A549 (cell line): ENCODE measurements around the gene RERE. TPM values are rescaled to one million over a fixed set of nuclear protein-coding genes. Genes with fewer than 3 reads are reported as not detected.

Experiments
- ATAC-seq, 2 experiments: fragments of 200-7000 bp in 1 of 2; fragments of >200 bp in 1 of 2; cut with Nextera tagmentation in 1 of 2; cut with Tn5 transposase in 1 of 2; 3 replicates each; pipeline versions ENCODE4 v1.8.0 to v1.9.1; 2018 to 2020; ENCODE audit warnings: mild to moderate bottlenecking in 1 of 2, moderate library complexity in 1 of 2
- CTCF ChIA-PET: fragments of 300-600 bp; sonication (Branson Sonifier 250); formaldehyde crosslinking; extraction: SDS; loops from one replicate; lab custom pipeline; 2021; ENCODE audit warnings: antibody characterized with exemption, inconsistent platforms; lab: Yijun Ruan, JAX
- POLR2A ChIA-PET: fragments of 350-600 bp; formaldehyde crosslinking; extraction: SDS; loops from one replicate; lab custom pipeline; 2021; ENCODE audit warnings: antibody characterized with exemption, inconsistent platforms; lab: Yijun Ruan, JAX
- DNase-seq, 2 experiments: peaks; one replicate each; pipeline versions ENCODE4 v3.0.0 to v3.0.0-alpha.2; 2011 to 2016; ENCODE audit warnings: low read depth in 1 of 2, low spot score in 1 of 2
- FAIRE-seq: peaks from 2 replicates; lab custom pipeline; 2011; peaks lifted over from hg19 to GRCh38; lab: Jason Lieb, UNC
- H3K27ac ChIP-seq, 2 experiments: fragments of >200 bp; sonication (Bioruptor Twin); formaldehyde crosslinking; 3 replicates each; pipeline ENCODE4 v1.5.1; 2016 to 2017
- H3K4me1 ChIP-seq: fragments of >200 bp; sonication (Bioruptor Twin); formaldehyde crosslinking; 3 replicates; pipeline ENCODE4 v1.6.1; 2016
- H3K4me2 ChIP-seq: fragments of >200 bp; sonication (Bioruptor Twin); formaldehyde crosslinking; 3 replicates; pipeline ENCODE4 v1.6.1; 2016
- H3K4me3 ChIP-seq: fragments of >200 bp; sonication (Bioruptor Twin); formaldehyde crosslinking; 3 replicates; pipeline ENCODE4 v1.5.1; 2016
- H3K9me3 ChIP-seq: fragments of >200 bp; sonication (Bioruptor Twin); formaldehyde crosslinking; 3 replicates; pipeline ENCODE4 v1.6.1; 2016
- BHLHE40 ChIP-seq: IDR thresholded peaks from 2 replicates; pipeline ENCODE4 v1.6.1; 2012; ENCODE audit warnings: low read depth, low read length, inconsistent platforms
- CBX2 ChIP-seq: fragments of 200-600 bp; sonication (generic); IDR thresholded peaks from 2 replicates; pipeline ENCODE4 v1.6.1; 2016; ENCODE audit warnings: low read depth, mild to moderate bottlenecking, borderline replicate concordance
- CHD2 ChIP-seq: fragments of 150-350 bp; IDR thresholded peaks from 2 replicates; pipeline ENCODE4 v1.6.1; 2014; ENCODE audit warnings: low read length; ENCODE audit not compliant: partially characterized antibody
- CHD4 ChIP-seq: fragments of 200-600 bp; sonication (generic); IDR thresholded peaks from 2 replicates; pipeline ENCODE4 v1.6.1; 2016; ENCODE audit warnings: antibody characterized with exemption, mild to moderate bottlenecking, borderline replicate concordance
- CTCF ChIP-seq: fragments of >200 bp; sonication (Bioruptor Twin); formaldehyde crosslinking; IDR thresholded peaks from 3 replicates; pipeline ENCODE4 v1.5.1; 2016
- E2F6 ChIP-seq: IDR thresholded peaks from 2 replicates; pipeline ENCODE4 v1.6.1; 2012; ENCODE audit warnings: low read depth, borderline replicate concordance
- EHMT2 ChIP-seq: fragments of 200-600 bp; sonication (generic); IDR thresholded peaks from 2 replicates; pipeline ENCODE4 v1.6.1; 2016; ENCODE audit warnings: antibody characterized with exemption, low read depth, mild to moderate bottlenecking, moderate library complexity
- ELK1 ChIP-seq: fragments of 150-350 bp; IDR thresholded peaks from 2 replicates; pipeline ENCODE4 v1.6.1; 2014; ENCODE audit warnings: low read depth, mild to moderate bottlenecking, low read length
- EP300 ChIP-seq, 2 experiments: fragments of >200 bp; sonication (Bioruptor Twin); formaldehyde crosslinking; IDR thresholded peaks; 2 replicates in 1 of 2; 3 replicates in 1 of 2; pipeline ENCODE4 v1.6.1; 2016 to 2017
- FOSB ChIP-seq: fragments of 250-450 bp; sonication (Bioruptor Pico); IDR thresholded peaks from 2 replicates; pipeline ENCODE4 v1.5.0; 2020; ENCODE audit warnings: mild to moderate bottlenecking, moderate library complexity
- FOXS1 ChIP-seq: fragments of 250-450 bp; sonication (Bioruptor Pico); IDR thresholded peaks from 2 replicates; pipeline ENCODE4 v1.5.0; 2020; ENCODE audit warnings: mild to moderate bottlenecking, moderate library complexity
- HES2 ChIP-seq: fragments of >200 bp; sonication (Bioruptor Twin); formaldehyde crosslinking; IDR thresholded peaks from 2 replicates; pipeline ENCODE4 v1.6.1; 2016
- HMGXB4 ChIP-seq: fragments of 250-450 bp; sonication (Bioruptor Pico); IDR thresholded peaks from 2 replicates; pipeline ENCODE4 v1.5.0; 2021; ENCODE audit warnings: mild to moderate bottlenecking, moderate library complexity, borderline replicate concordance
- HOXB13 ChIP-seq: fragments of 250-450 bp; sonication (Bioruptor Pico); IDR thresholded peaks from 2 replicates; pipeline ENCODE4 v1.5.0; 2020; ENCODE audit warnings: low read depth, mild to moderate bottlenecking, moderate library complexity
- KDM1A ChIP-seq: fragments of 200-600 bp; sonication (generic); IDR thresholded peaks from 2 replicates; pipeline ENCODE4 v1.6.1; 2016; ENCODE audit warnings: low read depth, mild to moderate bottlenecking
- MYC ChIP-seq: IDR thresholded peaks from 2 replicates; pipeline ENCODE4 v1.6.1; 2012; ENCODE audit warnings: mild to moderate bottlenecking, inconsistent platforms, low read length, improper control_type of control experiment, borderline replicate concordance
- NFE2L2 ChIP-seq: fragments of 150-350 bp; conservative IDR thresholded peaks from 2 replicates; pipeline ENCODE4 v1.6.1; 2014; ENCODE audit warnings: low read length
- RARB ChIP-seq: fragments of 250-450 bp; sonication (Bioruptor Pico); IDR thresholded peaks from 2 replicates; pipeline ENCODE4 v1.8.0; 2021; ENCODE audit warnings: mild to moderate bottlenecking, moderate library complexity
- RNF2 ChIP-seq: fragments of 200-600 bp; sonication (generic); IDR thresholded peaks from 2 replicates; pipeline ENCODE4 v1.6.1; 2016; ENCODE audit warnings: low read depth, mild to moderate bottlenecking, antibody characterized with exemption, moderate library complexity, borderline replicate concordance
- SREBF2 ChIP-seq: fragments of 450-650 bp; IDR thresholded peaks from 2 replicates; pipeline ENCODE4 v1.6.1; 2014; ENCODE audit warnings: mild to moderate bottlenecking, moderate library complexity
- TFCP2L1 ChIP-seq: fragments of 250-450 bp; sonication (Bioruptor Pico); IDR thresholded peaks from 2 replicates; pipeline ENCODE4 v1.5.0; 2021; ENCODE audit warnings: mild to moderate bottlenecking
- USF2 ChIP-seq: fragments of 450-650 bp; IDR thresholded peaks from 2 replicates; pipeline ENCODE4 v1.6.1; 2014; ENCODE audit warnings: antibody characterized with exemption
- ZC3H11A ChIP-seq: fragments of 450-650 bp; IDR thresholded peaks from 2 replicates; pipeline ENCODE4 v1.6.1; 2014; ENCODE audit warnings: antibody characterized with exemption, mild to moderate bottlenecking
- ZNF302 ChIP-seq: fragments of 250-450 bp; sonication (Bioruptor Pico); IDR thresholded peaks from 2 replicates; pipeline ENCODE4 v1.9.0; 2021; ENCODE audit warnings: inconsistent platforms, mild to moderate bottlenecking, moderate library complexity
- WGBS: methylation state at CpG from one replicate; pipeline ENCODE4 v1.1.6; 2017; ENCODE audit errors: missing lambda C conversion rate; 5-methylcytosine and 5-hydroxymethylcytosine counted together
- polyA plus RNA-seq, 4 experiments: library from polyadenylated mRNA; depleted of rRNA in 3 of 4; stranded (reverse); fragments of >200 nt; fragmentation: RNase III in 1 of 4; extraction: RNeasy Plus Mini Kit Qiagen cat#74134 plus additional on column Dnase treatment in 1 of 4; gene quantifications; 2 replicates in 3 of 4; 3 replicates in 1 of 4; pipeline ENCODE4 v1.2.3, GENCODE V29; 2011 to 2017

The RERE gene
- polyA plus RNA-seq, 2 of the 4 experiments (the other 2 are of a cell fraction): 12.6 to 28.6 TPM

GRCh38 chr1:8363186-8363766, 454.2 kb downstream of the RERE start:
- TF ChIP-seq FOXS1: no peak
- no peak for TF ChIP-seq NFE2L2
- no peak for TF ChIP-seq BHLHE40
- TF ChIP-seq HES2: no peak
- no peak for TF ChIP-seq TFCP2L1 (CRISPR knock-in tag)
- no peak for TF ChIP-seq E2F6
- TF ChIP-seq HOXB13 (CRISPR knock-in tag): no peak
- ATAC-seq (no peak), DNase-seq (no peak), FAIRE-seq (no peak)
- H3K9me3 ChIP-seq: no peaks in the 10 kb centered on the region
- no peak overlapping the region for H3K4me3 ChIP-seq
- no peak overlapping the region for H3K4me2 ChIP-seq
- ChIA-PET POLR2A (no interaction called here), CTCF (interaction anchor here (0.5 to 5.6 kb wide), 4 partner anchors 13 to 486 kb away, joined by 3 to 36 read pairs (median 4); no protein-coding TSS in a partner anchor)
- no peak overlapping the region for H3K27ac ChIP-seq
- 87% methylated on average over 6 of the region's 8 CpGs for WGBS
- peaks cover 4% of the 10 kb centered on the region; the same call in 1 of the 3 replicates for H3K4me1 ChIP-seq

GRCh38 chr1:8362701-8363101, 454.7 kb downstream of the RERE start:
- TF ChIP-seq EP300 (IDR thresholded peaks at IDR 0.05) (no peak), ZNF302 (CRISPR knock-in tag) (no peak), USF2 (no peak), ZC3H11A (no peak), KDM1A (no peak), EHMT2 (no peak), MYC (no peak), SREBF2 (no peak), CBX2 (no peak), ELK1 (no peak), CHD4 (no peak), CHD2 (no peak), RNF2 (no peak), RARB (CRISPR knock-in tag) (no peak), CTCF (no peak), FOSB (CRISPR knock-in tag) (no peak), HMGXB4 (CRISPR knock-in tag) (no peak)
- WGBS: over 99% methylated on average over 8 of the region's 13 CpGs
- ChIA-PET CTCF (interaction anchor here (0.5 to 5.6 kb wide), 2 partner anchors 13 to 459 kb away, joined by 3 to 36 read pairs; no protein-coding TSS in a partner anchor), POLR2A (no interaction called here)
- ATAC-seq (no peak), FAIRE-seq (no peak), DNase-seq (no peak)
- no peak overlapping the region for H3K4me3 ChIP-seq
- no peaks in the 10 kb centered on the region for H3K9me3 ChIP-seq
- H3K27ac ChIP-seq: no peak overlapping the region
- peaks cover 4% of the 10 kb centered on the region; the same call in 1 of the 3 replicates for H3K4me1 ChIP-seq
- no peak overlapping the region for H3K4me2 ChIP-seq
